ENCODE measurements around the gene TAGLN. TPM values are rescaled to one million over a fixed set of nuclear protein-coding genes. Genes with fewer than 3 reads are reported as not detected.

The TAGLN gene
- total RNA-seq, 1 experiment from 2014 or later: 71.5 TPM

DNA sequence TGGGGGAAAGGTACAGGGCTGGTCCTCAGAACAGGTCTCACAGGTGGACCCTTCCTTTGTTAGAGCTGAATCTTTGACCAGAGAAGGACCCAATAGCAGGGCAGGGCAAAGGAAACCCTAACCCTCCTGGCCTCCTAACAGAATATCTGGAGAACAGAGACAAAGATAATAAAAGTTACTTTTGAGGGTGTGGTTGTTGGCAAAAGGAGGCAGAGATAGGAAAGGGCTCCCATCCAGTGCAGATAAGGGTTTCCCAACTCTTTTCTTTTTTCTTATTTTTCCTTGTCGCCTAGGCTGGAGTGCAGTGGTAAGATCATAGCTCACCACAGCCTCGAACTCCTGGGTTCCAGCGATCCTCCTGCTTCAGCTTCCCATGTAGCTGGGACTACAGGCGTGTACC is 20.8 kb downstream of the TAGLN start (continued):
- TF ChIP-seq ZNF219 (CRISPR knock-in tag; IDR thresholded peaks at IDR 0.05; ENCODE audit: borderline replicate concordance): no peak

DNA sequence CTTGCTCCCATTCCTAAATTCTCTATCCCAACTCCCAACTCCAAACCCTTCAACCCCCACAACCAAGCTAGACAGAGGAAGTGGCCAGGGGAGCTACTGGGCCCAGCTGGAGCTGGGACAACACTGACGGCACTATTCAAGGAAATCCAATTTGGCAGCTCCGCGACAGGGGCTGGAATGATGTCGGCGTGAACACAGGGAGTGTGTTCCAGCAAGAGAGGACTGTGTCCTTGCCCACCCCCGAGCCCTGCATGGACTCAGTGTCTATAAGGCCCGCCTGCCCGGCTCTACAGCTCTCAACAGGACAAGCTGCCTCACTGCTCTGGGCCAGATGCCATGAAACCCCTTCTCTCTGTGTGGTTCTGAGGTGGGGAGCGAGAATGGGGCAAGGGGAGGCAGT is 21.4 kb downstream of the TAGLN start:
- POLR2A ChIA-PET: no interaction called here

DNA sequence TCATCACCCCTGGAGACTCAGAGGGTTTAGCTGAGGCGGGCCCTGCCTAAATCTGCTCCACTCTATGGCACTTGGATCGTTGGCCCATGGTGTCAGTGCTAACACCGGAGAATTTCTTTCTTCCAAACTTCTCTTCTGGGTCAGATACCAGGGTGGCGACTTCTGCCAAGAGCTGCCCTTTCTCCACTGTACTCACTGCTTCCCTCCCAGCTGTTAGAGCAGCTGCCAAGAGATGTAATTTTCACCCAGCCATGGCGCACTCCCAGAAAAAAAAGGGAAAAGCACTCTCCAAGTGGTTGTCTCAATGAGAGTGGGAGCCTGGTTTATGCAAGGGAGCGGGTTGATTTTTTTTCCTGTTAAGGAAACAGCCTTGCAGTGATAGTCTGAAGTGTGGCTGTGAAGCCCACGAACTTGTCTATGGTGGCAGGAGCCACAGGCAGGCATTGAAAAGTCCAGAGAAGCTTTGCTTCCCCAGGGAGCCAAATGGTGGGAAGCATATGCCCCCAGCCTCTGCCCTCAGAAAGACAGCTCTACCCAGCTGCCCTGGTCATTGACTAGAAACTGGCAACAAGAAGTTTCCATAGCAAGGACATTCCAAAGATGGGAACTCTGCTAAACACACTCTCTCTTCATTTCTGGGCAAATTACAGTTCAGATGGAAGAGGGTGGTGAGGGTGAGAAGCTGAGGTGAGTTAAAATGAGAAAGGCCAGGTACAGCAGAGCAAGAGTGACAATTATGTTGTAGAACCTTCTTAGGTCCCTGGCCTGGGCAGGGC is 22.0 kb downstream of the TAGLN start:
- TF ChIP-seq, protein P1, sequence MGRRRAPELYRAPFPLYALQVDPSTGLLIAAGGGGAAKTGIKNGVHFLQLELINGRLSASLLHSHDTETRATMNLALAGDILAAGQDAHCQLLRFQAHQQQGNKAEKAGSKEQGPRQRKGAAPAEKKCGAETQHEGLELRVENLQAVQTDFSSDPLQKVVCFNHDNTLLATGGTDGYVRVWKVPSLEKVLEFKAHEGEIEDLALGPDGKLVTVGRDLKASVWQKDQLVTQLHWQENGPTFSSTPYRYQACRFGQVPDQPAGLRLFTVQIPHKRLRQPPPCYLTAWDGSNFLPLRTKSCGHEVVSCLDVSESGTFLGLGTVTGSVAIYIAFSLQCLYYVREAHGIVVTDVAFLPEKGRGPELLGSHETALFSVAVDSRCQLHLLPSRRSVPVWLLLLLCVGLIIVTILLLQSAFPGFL (CRISPR knock-in tag; IDR thresholded peaks at IDR 0.05; ENCODE audit: borderline replicate concordance): no peak
- TF ChIP-seq, protein P2, sequence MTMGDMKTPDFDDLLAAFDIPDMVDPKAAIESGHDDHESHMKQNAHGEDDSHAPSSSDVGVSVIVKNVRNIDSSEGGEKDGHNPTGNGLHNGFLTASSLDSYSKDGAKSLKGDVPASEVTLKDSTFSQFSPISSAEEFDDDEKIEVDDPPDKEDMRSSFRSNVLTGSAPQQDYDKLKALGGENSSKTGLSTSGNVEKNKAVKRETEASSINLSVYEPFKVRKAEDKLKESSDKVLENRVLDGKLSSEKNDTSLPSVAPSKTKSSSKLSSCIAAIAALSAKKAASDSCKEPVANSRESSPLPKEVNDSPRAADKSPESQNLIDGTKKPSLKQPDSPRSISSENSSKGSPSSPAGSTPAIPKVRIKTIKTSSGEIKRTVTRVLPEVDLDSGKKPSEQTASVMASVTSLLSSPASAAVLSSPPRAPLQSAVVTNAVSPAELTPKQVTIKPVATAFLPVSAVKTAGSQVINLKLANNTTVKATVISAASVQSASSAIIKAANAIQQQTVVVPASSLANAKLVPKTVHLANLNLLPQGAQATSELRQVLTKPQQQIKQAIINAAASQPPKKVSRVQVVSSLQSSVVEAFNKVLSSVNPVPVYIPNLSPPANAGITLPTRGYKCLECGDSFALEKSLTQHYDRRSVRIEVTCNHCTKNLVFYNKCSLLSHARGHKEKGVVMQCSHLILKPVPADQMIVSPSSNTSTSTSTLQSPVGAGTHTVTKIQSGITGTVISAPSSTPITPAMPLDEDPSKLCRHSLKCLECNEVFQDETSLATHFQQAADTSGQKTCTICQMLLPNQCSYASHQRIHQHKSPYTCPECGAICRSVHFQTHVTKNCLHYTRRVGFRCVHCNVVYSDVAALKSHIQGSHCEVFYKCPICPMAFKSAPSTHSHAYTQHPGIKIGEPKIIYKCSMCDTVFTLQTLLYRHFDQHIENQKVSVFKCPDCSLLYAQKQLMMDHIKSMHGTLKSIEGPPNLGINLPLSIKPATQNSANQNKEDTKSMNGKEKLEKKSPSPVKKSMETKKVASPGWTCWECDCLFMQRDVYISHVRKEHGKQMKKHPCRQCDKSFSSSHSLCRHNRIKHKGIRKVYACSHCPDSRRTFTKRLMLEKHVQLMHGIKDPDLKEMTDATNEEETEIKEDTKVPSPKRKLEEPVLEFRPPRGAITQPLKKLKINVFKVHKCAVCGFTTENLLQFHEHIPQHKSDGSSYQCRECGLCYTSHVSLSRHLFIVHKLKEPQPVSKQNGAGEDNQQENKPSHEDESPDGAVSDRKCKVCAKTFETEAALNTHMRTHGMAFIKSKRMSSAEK (CRISPR knock-in tag; IDR thresholded peaks at IDR 0.05; ENCODE audit: borderline replicate concordance): no peak
- TF ChIP-seq, protein P3, sequence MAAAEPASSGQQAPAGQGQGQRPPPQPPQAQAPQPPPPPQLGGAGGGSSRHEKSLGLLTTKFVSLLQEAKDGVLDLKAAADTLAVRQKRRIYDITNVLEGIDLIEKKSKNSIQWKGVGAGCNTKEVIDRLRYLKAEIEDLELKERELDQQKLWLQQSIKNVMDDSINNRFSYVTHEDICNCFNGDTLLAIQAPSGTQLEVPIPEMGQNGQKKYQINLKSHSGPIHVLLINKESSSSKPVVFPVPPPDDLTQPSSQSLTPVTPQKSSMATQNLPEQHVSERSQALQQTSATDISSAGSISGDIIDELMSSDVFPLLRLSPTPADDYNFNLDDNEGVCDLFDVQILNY (CRISPR knock-in tag; IDR thresholded peaks at IDR 0.05): no peak
- TF ChIP-seq TP53 (CRISPR knock-in tag; IDR thresholded peaks at IDR 0.05): no peak
- no peak for TF ChIP-seq NR3C1 (CRISPR knock-in tag; conservative IDR thresholded peaks at IDR 0.05; ENCODE audit: low read depth)
- TF ChIP-seq GTF2I (CRISPR knock-in tag; conservative IDR thresholded peaks at IDR 0.05): no peak
- TF ChIP-seq, protein P4, sequence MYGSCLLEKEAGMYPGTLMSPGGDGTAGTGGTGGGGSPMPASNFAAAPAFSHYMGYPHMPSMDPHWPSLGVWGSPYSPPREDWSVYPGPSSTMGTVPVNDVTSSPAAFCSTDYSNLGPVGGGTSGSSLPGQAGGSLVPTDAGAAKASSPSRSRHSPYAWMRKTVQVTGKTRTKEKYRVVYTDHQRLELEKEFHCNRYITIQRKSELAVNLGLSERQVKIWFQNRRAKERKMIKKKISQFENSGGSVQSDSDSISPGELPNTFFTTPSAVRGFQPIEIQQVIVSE (CRISPR knock-in tag; IDR thresholded peaks at IDR 0.05; ENCODE audit: borderline replicate concordance): no peak
- TF ChIP-seq ZNF219 (CRISPR knock-in tag; IDR thresholded peaks at IDR 0.05; ENCODE audit: borderline replicate concordance): no peak
- peaks cover 3% of the 10 kb centered on the region; the same call in 1 of the 2 replicates for H3K4me1 Mint-ChIP-seq
- no peaks in the 10 kb centered on the region for H3K9me3 Mint-ChIP-seq
- H3K4me3 Mint-ChIP-seq: no peak overlapping the region
- DNase-seq (ENCODE audit: low spot score): no peak
- H3K27ac Mint-ChIP-seq: no peak overlapping the region
- no peaks in the 10 kb centered on the region for H3K27me3 Mint-ChIP-seq (ENCODE audit: low read depth)
- POLR2A ChIA-PET: no interaction called here
- no peak for ATAC-seq
- CTCF ChIA-PET: interaction anchor here (0.9 to 3.5 kb wide), 7 partner anchors 11 to 82 kb away, joined by 3 to 37 read pairs (median 4); partner anchors contain the start of genes PCSK7, RNF214, SIDT2 and TAGLN
- H3K36me3 Mint-ChIP-seq: peaks cover 11% of the 10 kb centered on the region; the same call in 1 of the 2 replicates

More for the DNA sequence above, 21.4 kb downstream of the TAGLN start:
- CTCF ChIA-PET: interaction anchor here (0.9 to 3.5 kb wide), 3 partner anchors 12 to 41 kb away, joined by 3 to 37 read pairs (median 3); partner anchors contain the start of genes PCSK7, RNF214 and SIDT2
- no peak overlapping the region for H3K27ac Mint-ChIP-seq
- no peaks in the 10 kb centered on the region for H3K27me3 Mint-ChIP-seq (ENCODE audit: low read depth)
- DNase-seq (ENCODE audit: low spot score) (no peak), ATAC-seq (no peak)
- TF ChIP-seq IRF2 (CRISPR knock-in tag; IDR thresholded peaks at IDR 0.05; ENCODE audit: borderline replicate concordance, low read depth) (no peak), NR1H2 (CRISPR knock-in tag; IDR thresholded peaks at IDR 0.05) (no peak), OVOL2 (CRISPR knock-in tag; IDR thresholded peaks at IDR 0.05; ENCODE audit: borderline replicate concordance) (no peak), PRRX2 (CRISPR knock-in tag; IDR thresholded peaks at IDR 0.05) (no peak), RORB (CRISPR knock-in tag; IDR thresholded peaks at IDR 0.05) (no peak), ZNF219 (CRISPR knock-in tag; IDR thresholded peaks at IDR 0.05; ENCODE audit: borderline replicate concordance) (no peak)
- TF ChIP-seq, protein P5, sequence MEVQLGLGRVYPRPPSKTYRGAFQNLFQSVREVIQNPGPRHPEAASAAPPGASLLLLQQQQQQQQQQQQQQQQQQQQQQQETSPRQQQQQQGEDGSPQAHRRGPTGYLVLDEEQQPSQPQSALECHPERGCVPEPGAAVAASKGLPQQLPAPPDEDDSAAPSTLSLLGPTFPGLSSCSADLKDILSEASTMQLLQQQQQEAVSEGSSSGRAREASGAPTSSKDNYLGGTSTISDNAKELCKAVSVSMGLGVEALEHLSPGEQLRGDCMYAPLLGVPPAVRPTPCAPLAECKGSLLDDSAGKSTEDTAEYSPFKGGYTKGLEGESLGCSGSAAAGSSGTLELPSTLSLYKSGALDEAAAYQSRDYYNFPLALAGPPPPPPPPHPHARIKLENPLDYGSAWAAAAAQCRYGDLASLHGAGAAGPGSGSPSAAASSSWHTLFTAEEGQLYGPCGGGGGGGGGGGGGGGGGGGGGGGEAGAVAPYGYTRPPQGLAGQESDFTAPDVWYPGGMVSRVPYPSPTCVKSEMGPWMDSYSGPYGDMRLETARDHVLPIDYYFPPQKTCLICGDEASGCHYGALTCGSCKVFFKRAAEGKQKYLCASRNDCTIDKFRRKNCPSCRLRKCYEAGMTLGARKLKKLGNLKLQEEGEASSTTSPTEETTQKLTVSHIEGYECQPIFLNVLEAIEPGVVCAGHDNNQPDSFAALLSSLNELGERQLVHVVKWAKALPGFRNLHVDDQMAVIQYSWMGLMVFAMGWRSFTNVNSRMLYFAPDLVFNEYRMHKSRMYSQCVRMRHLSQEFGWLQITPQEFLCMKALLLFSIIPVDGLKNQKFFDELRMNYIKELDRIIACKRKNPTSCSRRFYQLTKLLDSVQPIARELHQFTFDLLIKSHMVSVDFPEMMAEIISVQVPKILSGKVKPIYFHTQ (CRISPR knock-in tag; IDR thresholded peaks at IDR 0.05): no peak
- H3K9me3 Mint-ChIP-seq: no peaks in the 10 kb centered on the region
- peaks cover 11% of the 10 kb centered on the region; the same call in 1 of the 2 replicates for H3K36me3 Mint-ChIP-seq
- no peak overlapping the region for H3K4me3 Mint-ChIP-seq
- H3K4me1 Mint-ChIP-seq: peaks cover 3% of the 10 kb centered on the region; the same call in 1 of the 2 replicates

All from WTC11 (cell line).